Esophagus squamous epithelium (tissue), 5 donors: ENCODE measurements around the gene MINDY1. TPM values are rescaled to one million over a fixed set of nuclear protein-coding genes. Genes with fewer than 3 reads are reported as not detected.

Experiments used
- DNase-seq: peaks from one replicate; lab custom pipeline; 2025; lab: John Stamatoyannopoulos, UW
- H3K27ac ChIP-seq, 4 donors: fragments of 200-600 bp; sonication (generic); one replicate each; pipeline ENCODE4 v1.5.1; 2016 to 2019; ENCODE audit warnings: mild to moderate bottlenecking in 1 of 4
- H3K27me3 ChIP-seq, 4 donors: fragments of 200-600 bp; sonication (generic); 1 replicate in 3 of 4; 2 replicates in 1 of 4; pipeline versions ENCODE4 v1.5.1 to v1.6.0; 2017 to 2021; ENCODE audit warnings: antibody characterized with exemption in 1 of 4
- H3K36me3 ChIP-seq, 3 donors: fragments of 200-600 bp; sonication (generic); one replicate each; pipeline ENCODE4 v1.5.1; 2016 to 2019
- H3K4me1 ChIP-seq, 3 donors: fragments of 200-600 bp; sonication (generic); one replicate each; pipeline ENCODE4 v1.5.1; 2017 to 2019
- H3K4me3 ChIP-seq, 4 donors: fragments of 200-600 bp; sonication (generic); 1 replicate in 3 of 4; 2 replicates in 1 of 4; pipeline ENCODE4 v1.5.1; 2016 to 2019; ENCODE audit warnings: mild to moderate bottlenecking in 2 of 4, moderate library complexity in 1 of 4
- H3K9me3 ChIP-seq, 3 donors: fragments of 200-600 bp; sonication (generic); one replicate each; pipeline ENCODE4 v1.5.1; 2016 to 2019
- POLR2A ChIP-seq, 4 donors: fragments of 450-650 bp; IDR thresholded peaks; one replicate each; pipeline ENCODE4 v1.6.1; 2017; ENCODE audit warnings: antibody characterized with exemption in 4 of 4, mild to moderate bottlenecking in 4 of 4, moderate library complexity in 3 of 4
- WGBS, 2 donors: methylation state at CpG; one replicate each; pipeline ENCODE4 v1.1.5; 2018; 5-methylcytosine and 5-hydroxymethylcytosine counted together
- intact Hi-C: fragments of 100-400 bp; cut with DNase I; formaldehyde crosslinking; loops from one replicate; pipeline ENCODE4 v1.15.0; 2022
- total RNA-seq, 4 donors: library from RNA; depleted of rRNA; stranded (reverse); fragments of >200 nt; gene quantifications; one replicate each; pipeline ENCODE4 v1.1.0, GENCODE V29; 2016
- TF ChIP-seq, protein P1 (sequence below), 6 experiments: fragments of 450-650 bp in 4 of 6; fragments of 200-600 bp in 2 of 6; sonication (generic) in 2 of 6; IDR thresholded peaks; one replicate each; pipeline ENCODE4 v1.5.1; 2016 to 2019; ENCODE audit warnings: antibody characterized with exemption in 6 of 6, mild to moderate bottlenecking in 4 of 6, moderate library complexity in 4 of 6
- donor health status: DM: yes; HTN: yes; CAD: no.

The MINDY1 gene, protein sequence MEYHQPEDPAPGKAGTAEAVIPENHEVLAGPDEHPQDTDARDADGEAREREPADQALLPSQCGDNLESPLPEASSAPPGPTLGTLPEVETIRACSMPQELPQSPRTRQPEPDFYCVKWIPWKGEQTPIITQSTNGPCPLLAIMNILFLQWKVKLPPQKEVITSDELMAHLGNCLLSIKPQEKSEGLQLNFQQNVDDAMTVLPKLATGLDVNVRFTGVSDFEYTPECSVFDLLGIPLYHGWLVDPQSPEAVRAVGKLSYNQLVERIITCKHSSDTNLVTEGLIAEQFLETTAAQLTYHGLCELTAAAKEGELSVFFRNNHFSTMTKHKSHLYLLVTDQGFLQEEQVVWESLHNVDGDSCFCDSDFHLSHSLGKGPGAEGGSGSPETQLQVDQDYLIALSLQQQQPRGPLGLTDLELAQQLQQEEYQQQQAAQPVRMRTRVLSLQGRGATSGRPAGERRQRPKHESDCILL
- 10 to 100 TPM; 25.4 to 52.5 (median 37.1) TPM for total RNA-seq

- peak within 1 kb of the TSS; percentile 88 to 95 (median 92) for H3K27ac ChIP-seq
- intact Hi-C loops = no loop called here
- peaks cover 0 to 16% (median 0%) of the 10 kb centered on the region in 3 donors for H3K36me3 ChIP-seq
- 1 to 2% methylated on average over 13 of the region's 18 CpGs for WGBS, 2 donors
- peak within 1 kb of the TSS; percentile 45 to 86 (median 74) for H3K4me3 ChIP-seq
- no peaks in the 10 kb centered on the region for H3K9me3 ChIP-seq
- peak in 2 of 4 donors; percentile 62 to 63 for TF ChIP-seq POLR2A (IDR thresholded peaks at IDR 0.05)
- TF ChIP-seq, protein P1, sequence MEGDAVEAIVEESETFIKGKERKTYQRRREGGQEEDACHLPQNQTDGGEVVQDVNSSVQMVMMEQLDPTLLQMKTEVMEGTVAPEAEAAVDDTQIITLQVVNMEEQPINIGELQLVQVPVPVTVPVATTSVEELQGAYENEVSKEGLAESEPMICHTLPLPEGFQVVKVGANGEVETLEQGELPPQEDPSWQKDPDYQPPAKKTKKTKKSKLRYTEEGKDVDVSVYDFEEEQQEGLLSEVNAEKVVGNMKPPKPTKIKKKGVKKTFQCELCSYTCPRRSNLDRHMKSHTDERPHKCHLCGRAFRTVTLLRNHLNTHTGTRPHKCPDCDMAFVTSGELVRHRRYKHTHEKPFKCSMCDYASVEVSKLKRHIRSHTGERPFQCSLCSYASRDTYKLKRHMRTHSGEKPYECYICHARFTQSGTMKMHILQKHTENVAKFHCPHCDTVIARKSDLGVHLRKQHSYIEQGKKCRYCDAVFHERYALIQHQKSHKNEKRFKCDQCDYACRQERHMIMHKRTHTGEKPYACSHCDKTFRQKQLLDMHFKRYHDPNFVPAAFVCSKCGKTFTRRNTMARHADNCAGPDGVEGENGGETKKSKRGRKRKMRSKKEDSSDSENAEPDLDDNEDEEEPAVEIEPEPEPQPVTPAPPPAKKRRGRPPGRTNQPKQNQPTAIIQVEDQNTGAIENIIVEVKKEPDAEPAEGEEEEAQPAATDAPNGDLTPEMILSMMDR (IDR thresholded peaks at IDR 0.05) = peak in 4 of 6 experiments; percentile 28 to 56 (median 48)
- no peaks in the 10 kb centered on the region for H3K27me3 ChIP-seq
- DNase-seq = no peak
- peaks cover 53 to 90% (median 56%) of the 10 kb centered on the region in 3 donors for H3K4me1 ChIP-seq
Measured at GRCh38 chr1:151006327-151007052, at the start of gene MINDY1. Gene MINDY1, minus strand, starts transcription at chr1:151006902. Its CDS starts 4,285 bp downstream, at chr1:151002617.

DNA sequence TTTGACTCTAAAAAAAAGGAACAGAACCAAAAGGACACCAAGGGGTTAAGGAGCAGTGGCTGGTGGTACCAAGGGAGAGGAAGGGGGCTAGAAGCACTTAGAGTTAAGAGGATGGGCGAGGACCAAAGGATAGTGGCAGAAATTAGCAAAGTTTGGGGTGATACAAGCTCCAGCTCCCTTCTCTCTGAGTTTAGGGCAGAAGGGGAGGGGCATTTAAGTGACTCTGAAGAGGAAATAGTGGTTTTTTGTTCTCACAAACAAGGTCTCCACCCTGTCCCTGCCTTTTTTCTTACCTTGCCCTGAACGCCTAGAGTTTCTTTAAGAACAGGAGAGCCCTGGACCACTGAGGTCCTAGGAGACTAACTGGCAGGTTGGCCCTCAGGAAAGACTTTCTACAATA is 49.4 kb upstream of the MINDY1 start:
- peak overlapping the region in 3 of 4 donors; percentile 83 to 99 (median 97) for H3K4me3 ChIP-seq
- H3K9me3 ChIP-seq = no peaks in the 10 kb centered on the region
- intact Hi-C loops = no loop called here
- peaks cover 32 to 66% (median 42%) of the 10 kb centered on the region in 3 donors for H3K36me3 ChIP-seq
- no peaks in the 10 kb centered on the region for H3K27me3 ChIP-seq
- no peak for DNase-seq
- peaks cover 36 to 78% (median 46%) of the 10 kb centered on the region in 3 donors for H3K4me1 ChIP-seq
- 35 to 37% methylated on average over 2 of the region's 2 CpGs for WGBS, 2 donors
- H3K27ac ChIP-seq = peak overlapping the region; percentile 98 to 99 (median 98)
- TF ChIP-seq POLR2A (IDR thresholded peaks at IDR 0.05) = peak in 1 of 4 donors; percentile 35
- TF ChIP-seq, protein P1 (IDR thresholded peaks at IDR 0.05) = no peak

- no peak for DNase-seq
- Histone ChIP-seq H3K4me1 (peaks cover 36 to 77% (median 43%) of the 10 kb centered on the region in 3 donors), H3K9me3 (no peaks in the 10 kb centered on the region), H3K27me3 (no peaks in the 10 kb centered on the region), H3K27ac (peak overlapping the region; percentile 98 to 99 (median 98)), H3K36me3 (peaks cover 32 to 71% (median 42%) of the 10 kb centered on the region in 3 donors), H3K4me3 (peak overlapping the region in 3 of 4 donors; percentile 83 to 99 (median 97))
- intact Hi-C loops = no loop called here
- 60 to 67% methylated on average over 1 of the region's 2 CpGs for WGBS, 2 donors
- TF ChIP-seq POLR2A (IDR thresholded peaks at IDR 0.05) = no peak
- TF ChIP-seq, protein P1 (IDR thresholded peaks at IDR 0.05) = no peak
Measured at GRCh38 chr1:151055581-151055980, 48.9 kb upstream of the MINDY1 start.

DNA sequence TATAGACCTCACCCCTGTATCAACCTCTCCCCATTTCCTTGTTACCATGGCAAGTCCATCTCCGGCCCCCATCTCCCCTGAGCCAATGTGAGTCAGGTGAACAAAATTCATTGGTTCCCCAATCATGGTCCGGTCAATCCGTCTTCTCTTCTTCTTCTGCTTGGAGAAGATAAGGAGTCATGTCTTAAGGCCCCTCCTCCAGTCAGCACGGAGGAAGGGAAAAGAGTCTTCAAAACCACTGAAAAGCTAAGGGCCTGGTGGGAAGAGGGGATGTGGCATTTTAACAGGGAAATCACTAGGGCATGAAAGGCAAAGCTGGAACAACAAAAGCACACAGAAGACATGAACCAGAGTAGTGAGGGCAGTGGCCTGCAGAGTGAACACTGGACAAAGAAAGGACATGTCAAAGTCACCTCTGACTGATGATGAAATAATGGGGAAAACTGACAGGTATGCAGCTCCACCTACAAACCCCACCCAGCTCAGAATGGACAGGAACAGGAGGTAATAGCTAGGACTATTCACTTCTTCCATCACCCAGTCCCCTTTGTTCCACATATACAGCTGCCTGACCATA is 48.4 kb upstream of the MINDY1 start:
- TF ChIP-seq POLR2A (IDR thresholded peaks at IDR 0.05) = no peak
- TF ChIP-seq, protein P1 (IDR thresholded peaks at IDR 0.05) = no peak
- Histone ChIP-seq H3K4me3 (peak overlapping the region in 2 of 4 donors; percentile 83 to 97), H3K27ac (peak overlapping the region; percentile 98 to 99 (median 98)), H3K36me3 (peaks cover 32 to 72% (median 42%) of the 10 kb centered on the region in 3 donors), H3K27me3 (no peaks in the 10 kb centered on the region), H3K4me1 (peaks cover 36 to 74% (median 41%) of the 10 kb centered on the region in 3 donors), H3K9me3 (no peaks in the 10 kb centered on the region)
- DNase-seq = no peak
- intact Hi-C loops = no loop called here
- 82 to 91% methylated on average over 4 of the region's 4 CpGs for WGBS, 2 donors
